Stimulated activated CD4-positive, alpha-beta T cell treated with anti-CD3 and anti-CD28 coated beads, Interleukin-12 subunit alpha, Interleukin-12 subunit beta, amount 100 ng/mL, for 24 hours (primary cell): ENCODE data around the gene CPT1B.
"Not testable (repeated sequence)": the region's sequence is repeated elsewhere in the genome, so short reads cannot be mapped to it uniquely, and the experiment has no call there.

Experiments used
- DNase-seq, 2 experiments: peaks; one replicate each; pipeline ENCODE4 v3.0.0-alpha.2; 2020; ENCODE audit warnings: low read depth in 2 of 2

CPT1B gene

DNA sequence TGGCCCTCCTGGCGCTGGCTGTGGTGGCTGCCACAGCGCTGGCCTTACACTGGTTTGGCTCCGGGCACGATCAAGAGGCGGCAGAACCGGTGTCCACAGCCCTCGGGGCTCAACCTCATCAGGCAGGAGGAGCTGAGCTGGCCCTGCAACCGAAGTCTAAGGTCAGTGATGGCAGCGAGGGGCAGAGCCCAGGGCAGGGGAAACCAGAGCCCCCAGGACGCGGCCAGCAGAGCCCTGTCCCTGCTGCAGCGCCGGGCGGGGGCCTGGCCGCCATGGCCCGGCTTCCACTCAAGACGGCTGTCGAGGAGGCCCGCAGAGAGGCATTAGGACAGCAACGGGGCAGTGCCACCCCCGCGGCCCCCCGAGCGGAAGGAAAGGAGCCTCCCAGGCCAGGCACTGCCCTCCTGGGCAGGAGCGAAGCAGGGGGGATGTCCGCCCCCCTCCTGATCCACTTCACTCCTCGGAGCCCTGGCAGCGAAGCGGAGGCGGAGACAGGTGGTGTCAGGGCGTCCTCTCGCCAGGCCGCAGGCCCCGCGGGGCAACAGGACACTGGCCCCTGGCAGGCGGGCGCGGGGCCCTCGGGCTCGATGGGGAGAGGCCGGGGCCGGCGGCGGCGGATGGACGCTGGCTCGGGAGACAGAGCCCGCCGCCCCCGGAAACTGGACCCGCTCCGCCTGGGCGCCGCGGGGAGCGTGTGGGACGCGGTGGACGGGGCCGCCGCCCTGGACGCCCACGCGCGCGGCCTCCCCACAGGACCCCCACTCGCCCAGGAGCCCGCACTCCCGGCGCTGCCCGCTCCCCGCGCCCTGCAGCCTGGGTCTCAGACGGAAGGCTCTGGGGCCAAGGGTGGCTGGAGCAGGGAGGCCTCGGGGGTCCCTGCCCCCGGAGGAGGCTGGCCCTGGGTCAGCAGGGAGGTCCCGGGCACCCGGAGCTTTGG is 31.6 kb downstream of the CPT1B start:
- no peak for DNase-seq

- DNase-seq, result no peak
Observed at GRCh38 chr22:50545522-50546325, 32.5 kb downstream of the CPT1B start, which contains the start of gene KLHDC7B. KLHDC7B (plus strand) TSS chr22:50545899; CDS start chr22:50546244, 345 bp downstream.

- no peak for DNase-seq
Observed at GRCh38 chr22:50544746-50545253, 33.4 kb downstream of the CPT1B start.

GRCh38 chr22:50544078-50544745 is 34.0 kb downstream of the CPT1B start:
- peak; percentile 62 to 79 for DNase-seq

GRCh38 chr22:50542416-50542927 is 35.8 kb downstream of the CPT1B start:
- no peak for DNase-seq

- DNase-seq, result not testable (repeated sequence)
Observed at GRCh38 chr22:50541667-50542026, 36.6 kb downstream of the CPT1B start.

GRCh38 chr22:50540381-50540780 is 37.8 kb downstream of the CPT1B start:
- no peak for DNase-seq

GRCh38 chr22:50537765-50538164 is 40.5 kb downstream of the CPT1B start:
- DNase-seq, result no peak

GRCh38 chr22:50536226-50536625 is 42.0 kb downstream of the CPT1B start:
- DNase-seq, result no peak

DNA sequence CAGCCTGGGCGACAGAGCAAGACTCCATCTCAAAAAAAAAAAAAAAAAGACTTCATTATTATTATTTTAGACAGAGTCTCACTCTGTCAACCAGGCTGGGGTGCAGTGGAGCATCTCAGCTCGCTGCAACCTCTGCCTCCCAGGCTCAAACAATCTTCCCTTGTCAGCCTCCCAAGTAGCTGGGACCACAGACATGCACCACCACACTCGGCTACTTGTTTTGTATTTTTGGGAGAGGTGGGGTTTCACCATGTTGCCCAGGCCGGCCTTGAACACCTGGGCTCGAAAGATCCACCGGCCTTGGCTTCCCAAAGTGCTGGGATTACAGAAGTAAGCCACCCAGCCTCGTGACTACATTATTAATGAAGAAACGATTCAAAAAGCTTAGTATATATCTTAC is 43.1 kb downstream of the CPT1B start:
- DNase-seq, result no peak

GRCh38 chr22:50533856-50534711 is 44.1 kb downstream of the CPT1B start:
- not testable (repeated sequence) for DNase-seq

DNA sequence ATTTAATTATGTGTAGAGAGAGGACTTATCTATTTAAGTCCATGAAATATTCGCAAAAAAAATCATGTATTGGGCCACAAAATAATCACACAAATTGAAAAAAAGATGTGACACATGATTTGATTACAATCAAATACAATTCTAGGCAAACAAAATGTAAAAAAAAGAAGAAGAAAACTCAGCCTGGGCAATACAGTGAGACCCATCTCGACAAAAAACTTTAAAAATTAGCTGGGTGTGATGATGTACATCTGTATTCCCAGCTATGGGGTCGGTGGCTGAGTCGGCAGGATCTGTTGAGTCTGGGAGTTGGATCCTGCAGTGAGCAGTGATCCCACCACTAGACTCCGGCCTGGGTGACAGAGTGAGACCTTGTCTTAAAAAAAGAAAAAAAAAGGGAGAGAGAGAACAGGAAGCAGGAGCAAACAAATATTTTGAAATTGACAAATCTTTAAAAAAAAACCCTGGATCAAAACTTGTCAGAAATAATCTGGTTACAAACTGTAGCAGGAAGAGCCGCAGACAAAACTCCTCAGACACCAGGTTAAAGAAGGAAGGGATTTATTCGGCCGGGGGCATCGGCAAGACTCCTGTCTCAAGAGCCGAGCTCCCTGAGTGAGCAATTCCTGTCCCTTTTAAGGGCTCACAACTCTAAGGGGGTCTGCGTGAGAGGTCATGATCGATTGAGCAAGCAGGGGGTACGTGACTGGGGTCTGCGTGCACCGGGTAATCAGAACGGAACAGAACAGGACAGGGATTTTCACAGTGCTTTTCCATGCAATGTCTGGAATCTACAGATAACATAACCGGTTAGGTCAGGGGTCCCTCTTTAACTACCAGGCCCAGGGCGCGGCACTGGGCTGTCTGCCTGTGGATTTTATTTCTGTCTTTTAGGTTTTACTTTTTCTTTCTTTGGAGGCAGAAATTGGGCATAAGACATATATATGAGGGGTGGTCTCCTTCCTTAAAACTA is 45.1 kb downstream of the CPT1B start:
- no peak for DNase-seq

DNA sequence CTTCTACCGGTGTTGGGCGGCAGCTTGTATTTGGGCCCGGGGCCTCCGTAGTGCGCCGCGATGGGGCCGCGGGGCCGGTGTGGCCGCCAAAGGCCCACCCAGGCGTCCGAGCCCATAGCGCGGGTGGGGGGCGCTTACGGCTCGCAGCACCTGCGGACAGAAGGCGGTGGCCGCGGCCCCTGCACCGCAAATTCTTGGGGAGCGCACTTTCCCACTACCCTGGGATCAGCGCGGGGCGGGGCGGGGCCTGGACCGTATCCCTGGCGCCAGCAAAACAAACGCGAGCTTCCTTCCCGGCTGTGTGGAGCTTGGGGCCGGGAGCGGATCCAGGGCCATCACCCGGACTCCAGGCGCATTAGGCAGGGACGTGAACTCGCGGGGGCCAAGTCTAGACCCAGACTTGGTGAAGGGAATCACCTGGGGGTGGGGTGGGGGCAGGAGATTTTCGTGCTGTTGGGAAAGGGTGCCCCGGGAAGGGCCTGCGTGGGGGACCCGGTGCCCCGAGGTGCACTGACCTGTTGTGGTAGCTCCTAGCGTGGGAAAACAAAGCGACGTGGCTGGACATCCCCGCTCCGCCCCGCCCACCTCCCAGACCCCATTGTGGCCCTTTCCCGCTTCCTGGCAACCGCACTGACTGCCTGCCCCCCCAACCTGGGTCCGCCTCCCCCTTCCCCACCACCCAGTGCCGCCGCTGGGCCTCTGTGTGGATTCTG is 46.1 kb downstream of the CPT1B start:
- DNase-seq, result no peak

- DNase-seq, result peak in 1 of 2 experiments; percentile 56
Observed at GRCh38 chr22:50531546-50531961, 46.7 kb downstream of the CPT1B start.

DNA sequence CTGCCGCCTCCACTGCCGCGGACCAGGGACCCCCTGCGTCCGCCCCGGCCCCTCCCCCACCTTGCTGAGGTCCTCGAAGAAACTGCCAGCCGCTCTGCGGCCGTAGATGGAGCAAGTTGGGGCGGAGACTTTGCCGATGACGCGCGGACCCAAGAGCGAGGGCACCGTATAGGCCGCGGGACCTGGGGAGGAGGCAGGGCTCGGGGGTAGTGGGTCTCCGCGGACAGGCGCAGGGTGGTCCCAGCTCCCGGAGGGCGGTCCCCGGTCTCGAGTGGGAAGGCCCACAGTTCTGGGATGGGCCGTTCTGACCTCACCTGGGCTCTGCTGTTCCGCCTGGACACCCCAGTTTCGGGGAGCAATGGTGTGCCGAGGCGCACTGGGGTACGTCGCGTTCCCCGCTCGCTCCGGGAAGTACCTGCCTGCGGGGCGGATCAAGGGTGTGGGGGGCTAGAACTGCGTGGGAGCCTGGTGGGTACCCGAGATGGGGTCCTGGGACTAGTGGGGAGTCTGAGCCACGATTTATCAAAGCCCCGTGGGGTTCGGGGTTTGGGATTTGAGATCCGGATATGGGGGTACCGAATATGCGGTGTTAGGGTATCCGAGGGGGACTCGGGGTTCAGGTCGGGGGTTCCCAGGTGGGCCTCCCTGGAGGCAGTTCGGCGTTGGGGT is 47.2 kb downstream of the CPT1B start:
- peak; percentile 64 to 79 for DNase-seq

DNA sequence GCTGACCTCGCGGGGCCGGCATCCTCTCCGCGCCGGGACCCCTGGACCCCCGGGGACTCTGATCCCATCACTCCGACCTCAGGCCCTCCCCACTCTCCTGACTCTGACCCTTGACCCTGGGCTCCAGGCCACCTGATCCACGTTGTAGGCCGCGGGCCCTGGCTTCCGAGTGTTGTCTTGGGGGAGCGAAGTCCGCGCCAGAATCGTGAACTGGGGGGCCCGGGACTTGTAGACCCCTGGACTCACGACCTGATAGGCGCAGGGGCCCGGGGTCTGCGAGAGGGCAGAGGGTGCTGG is 47.7 kb downstream of the CPT1B start:
- DNase-seq, result no peak

DNA sequence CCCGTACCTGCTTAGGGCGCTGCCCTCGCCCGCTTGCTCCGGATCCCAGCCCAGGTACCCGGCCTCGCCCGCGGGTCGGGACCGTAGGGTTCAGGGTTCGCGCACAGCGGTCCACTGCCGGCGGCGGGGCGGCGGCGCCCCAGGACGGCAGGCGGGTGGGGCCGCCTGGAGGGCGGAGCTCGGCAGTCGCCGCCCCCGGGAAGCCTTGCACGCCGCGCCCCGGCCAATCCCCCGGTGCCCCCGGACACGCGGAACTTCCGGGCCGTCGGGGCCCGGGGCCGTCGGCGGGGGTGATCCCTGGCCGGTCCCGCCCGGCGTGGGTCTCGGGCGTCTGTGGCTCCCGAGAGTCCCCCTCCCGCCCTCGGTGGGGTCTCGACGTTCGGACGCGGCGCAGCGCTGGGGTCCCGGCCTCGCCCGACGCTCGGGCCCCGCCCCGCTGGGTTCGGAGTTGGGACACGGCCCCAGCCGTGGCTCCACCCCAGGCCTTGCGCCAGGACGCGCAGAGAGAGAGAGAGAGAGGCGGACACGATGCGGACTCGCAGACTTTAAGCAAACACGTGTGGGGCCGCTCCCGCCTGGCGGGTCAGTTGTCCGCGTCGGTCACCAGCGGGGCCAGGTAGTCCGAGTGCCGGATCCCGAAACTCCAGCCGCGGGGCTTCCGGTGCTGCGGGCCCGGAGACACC is 48.2 kb downstream of the CPT1B start, which contains the start of gene TYMP:
Gene TYMP (minus strand): TSS at position 116 of the 683 bp plus-strand sequence. CDS start 303 bp downstream, outside the sequence.
- peak; percentile 52 to 59 for DNase-seq
